H1 (cell line): ENCODE data around the gene PPP2R2D. TPM values are rescaled to one million over a fixed set of nuclear protein-coding genes. Genes with fewer than 3 reads are reported as not detected.

Source experiments
- CTCF ChIA-PET: fragments of 300-600 bp; sonication (Branson Sonifier 250); formaldehyde crosslinking; loops from one replicate; lab custom pipeline; 2021; ENCODE audit not compliant: partially characterized antibody; lab: Charles Lee
- POLR2A ChIA-PET: fragments of 300-600 bp; sonication (Branson Sonifier 250); formaldehyde crosslinking; loops from one replicate; lab custom pipeline; 2021; ENCODE audit warnings: inconsistent platforms; ENCODE audit not compliant: partially characterized antibody; lab: Charles Lee
- DNase-seq, 2 experiments: peaks; one replicate each; pipeline versions ENCODE4 v3.0.0 to v3.0.0-alpha.2; 2010 to 2022; ENCODE audit warnings: low spot score in 2 of 2, low read depth in 1 of 2, mixed read lengths in 1 of 2
- FAIRE-seq: peaks from 2 replicates; lab custom pipeline; 2011; peaks lifted over from hg19 to GRCh38; lab: Jason Lieb, UNC
- H2AFZ ChIP-seq: 2 replicates; pipeline ENCODE4 v1.8.1; 2012; ENCODE audit warnings: low read length, inconsistent platforms
- H2AK5ac ChIP-seq: 2 replicates; pipeline ENCODE4 v1.6.1; 2013; ENCODE audit warnings: low read depth, low read length
- H2BK120ac ChIP-seq: replicated peaks from 2 replicates; pipeline ENCODE3; 2013; ENCODE audit warnings: low read depth, low read length, inconsistent platforms
- H2BK12ac ChIP-seq: 2 replicates; pipeline ENCODE4 v1.6.1; 2013; ENCODE audit warnings: low read depth, low read length
- H2BK15ac ChIP-seq: 2 replicates; pipeline ENCODE4 v1.6.1; 2013; ENCODE audit warnings: low read length
- H2BK20ac ChIP-seq: 2 replicates; pipeline ENCODE4 v1.6.1; 2013; ENCODE audit warnings: low read length
- H2BK5ac ChIP-seq: 2 replicates; pipeline ENCODE4 v1.6.1; 2013; ENCODE audit warnings: low read depth, low read length
- H3K14ac ChIP-seq: 2 replicates; pipeline ENCODE4 v1.6.1; 2013; ENCODE audit warnings: inconsistent platforms; ENCODE audit not compliant: insufficient read length
- H3K18ac ChIP-seq: 2 replicates; pipeline ENCODE4 v1.6.1; 2013; ENCODE audit warnings: low read length; ENCODE audit errors: extremely low read depth
- H3K23ac ChIP-seq: 2 replicates; pipeline ENCODE4 v1.6.1; 2013; ENCODE audit warnings: inconsistent platforms; ENCODE audit not compliant: insufficient read length
- H3K23me2 ChIP-seq: 2 replicates; pipeline ENCODE4 v1.6.1; 2013; ENCODE audit warnings: low read depth, low read length
- H3K27ac ChIP-seq: 2 replicates; pipeline ENCODE4 v1.6.1; 2011; ENCODE audit warnings: low read depth, low read length, inconsistent platforms
- H3K27me3 ChIP-seq, 4 experiments: replicated peaks in 1 of 4; 1 replicate in 1 of 4; 2 replicates in 3 of 4; pipeline versions ENCODE4 v1.6.1 to v1.8.1; 2011 to 2013; ENCODE audit warnings: low read length in 3 of 4, mild to moderate bottlenecking in 3 of 4, inconsistent platforms in 2 of 4, mixed read lengths in 2 of 4, moderate library complexity in 1 of 4; ENCODE audit not compliant: control insufficient read depth in 3 of 4, insufficient read depth in 3 of 4; ENCODE audit errors: extremely low read depth in 1 of 4
- H3K36me3 ChIP-seq, 4 experiments: 2 replicates each; pipeline versions ENCODE4 v1.6.1 to v1.8.1; 2011 to 2013; ENCODE audit warnings: mild to moderate bottlenecking in 4 of 4, low read length in 3 of 4, moderate library complexity in 2 of 4, control low read depth in 1 of 4, inconsistent platforms in 1 of 4; ENCODE audit not compliant: insufficient read depth in 4 of 4, control insufficient read depth in 2 of 4
- H3K4ac ChIP-seq: replicated peaks from 2 replicates; pipeline ENCODE3; 2013; ENCODE audit warnings: low read length, low read depth, mixed read lengths, inconsistent platforms; ENCODE audit not compliant: insufficient read length
- H3K4me1 ChIP-seq, 4 experiments: replicated peaks in 1 of 4; 1 replicate in 1 of 4; 2 replicates in 3 of 4; pipeline versions ENCODE4 v1.6.1 to v1.8.1; 2011 to 2013; ENCODE audit warnings: low read length in 3 of 4, inconsistent platforms in 2 of 4, mixed read lengths in 1 of 4; ENCODE audit not compliant: insufficient read depth in 4 of 4, control insufficient read depth in 3 of 4
- H3K4me2 ChIP-seq, 2 experiments: 2 replicates each; pipeline versions ENCODE4 v1.6.1 to v1.8.1; 2011 to 2013; ENCODE audit warnings: low read depth in 2 of 2, low read length in 2 of 2, control low read depth in 1 of 2, inconsistent platforms in 1 of 2, mild to moderate bottlenecking in 1 of 2; ENCODE audit not compliant: insufficient read depth in 1 of 2
- H3K4me3 ChIP-seq, 4 experiments: fragments of 200-600, 300-600 bp in 1 of 4; sonication (generic), shearing (Covaris generic), sonication (Bioruptor Twin) in 1 of 4; 2 replicates each; pipeline versions ENCODE4 v1.5.1 to v1.8.1; 2011 to 2016; ENCODE audit warnings: low read length in 4 of 4, low read depth in 3 of 4, control low read depth in 2 of 4, inconsistent platforms in 2 of 4, mild to moderate bottlenecking in 2 of 4, mixed read lengths in 1 of 4, moderate library complexity in 1 of 4; ENCODE audit not compliant: insufficient read depth in 2 of 4; ENCODE audit errors: extremely low read depth in 1 of 4
- H3K56ac ChIP-seq: replicated peaks from 2 replicates; pipeline ENCODE3; 2013; ENCODE audit warnings: low read depth, mild to moderate bottlenecking, mixed read lengths, low read length, inconsistent platforms; ENCODE audit not compliant: insufficient read length
- H3K79me1 ChIP-seq: 2 replicates; pipeline ENCODE4 v1.6.1; 2013; ENCODE audit warnings: low read depth, low read length, control low read depth
- H3K79me2 ChIP-seq, 2 experiments: 2 replicates each; pipeline versions ENCODE4 v1.6.1 to v1.8.1; 2012 to 2013; ENCODE audit warnings: low read length in 2 of 2, mild to moderate bottlenecking in 2 of 2, inconsistent platforms in 1 of 2; ENCODE audit not compliant: insufficient read depth in 2 of 2, control insufficient read depth in 1 of 2
- H3K9ac ChIP-seq, 4 experiments: replicated peaks in 1 of 4; 1 replicate in 1 of 4; 2 replicates in 3 of 4; pipeline versions ENCODE4 v1.6.1 to v1.8.1; 2011 to 2013; ENCODE audit warnings: low read depth in 3 of 4, low read length in 3 of 4, control low read depth in 2 of 4, mild to moderate bottlenecking in 2 of 4, moderate library complexity in 2 of 4, inconsistent platforms in 1 of 4; ENCODE audit errors: extremely low read depth in 1 of 4
- H3K9me3 ChIP-seq, 2 experiments: 2 replicates each; pipeline versions ENCODE4 v1.6.1 to v1.8.1; 2012 to 2013; ENCODE audit warnings: mild to moderate bottlenecking in 2 of 2, moderate library complexity in 2 of 2, control low read depth in 1 of 2, inconsistent platforms in 1 of 2, low read depth in 1 of 2, low read length in 1 of 2, mixed read lengths in 1 of 2; ENCODE audit not compliant: insufficient read depth in 2 of 2
- H4K20me1 ChIP-seq, 2 experiments: replicated peaks in 1 of 2; 2 replicates each; pipeline versions ENCODE3 to v1.8.1; 2011 to 2013; ENCODE audit warnings: inconsistent platforms in 2 of 2, low read length in 2 of 2, mild to moderate bottlenecking in 1 of 2; ENCODE audit not compliant: insufficient read depth in 2 of 2, control insufficient read depth in 1 of 2
- H4K5ac ChIP-seq: 2 replicates; pipeline ENCODE4 v1.6.1; 2013; ENCODE audit warnings: low read length, low read depth, mixed read lengths, inconsistent platforms; ENCODE audit not compliant: insufficient read length
- H4K8ac ChIP-seq: 2 replicates; pipeline ENCODE4 v1.8.0; 2013; ENCODE audit warnings: mild to moderate bottlenecking, moderate library complexity, low read length, inconsistent platforms; ENCODE audit not compliant: insufficient read depth; ENCODE audit errors: extremely low read depth
- H4K91ac ChIP-seq: replicated peaks from 2 replicates; pipeline ENCODE3; 2013; ENCODE audit warnings: low read length, mixed read lengths, inconsistent platforms; ENCODE audit not compliant: insufficient read length
- BCL11A ChIP-seq, 2 experiments: IDR thresholded peaks; one replicate each; pipeline ENCODE4 v1.6.1; 2011; ENCODE audit warnings: low read depth in 2 of 2, low read length in 2 of 2, mild to moderate bottlenecking in 2 of 2
- CREB1 ChIP-seq: IDR thresholded peaks from 2 replicates; pipeline ENCODE4 v1.6.1; 2012; ENCODE audit warnings: inconsistent platforms
- EGR1 ChIP-seq: IDR thresholded peaks from 2 replicates; pipeline ENCODE4 v1.6.1; 2011; ENCODE audit warnings: low read depth, low read length, borderline replicate concordance
- FOSL1 ChIP-seq: IDR thresholded peaks from 2 replicates; pipeline ENCODE4 v1.6.1; 2011; ENCODE audit warnings: mild to moderate bottlenecking, low read depth, low read length, moderate library complexity; ENCODE audit not compliant: insufficient read depth
- HDAC2 ChIP-seq, 2 experiments: fragments of 300-600 bp in 1 of 2; sonication (generic) in 1 of 2; IDR thresholded peaks; 2 replicates each; pipeline ENCODE4 v1.6.1; 2011 to 2012; ENCODE audit warnings: low read depth in 2 of 2, low read length in 2 of 2, mild to moderate bottlenecking in 2 of 2, moderate library complexity in 2 of 2, borderline replicate concordance in 1 of 2, inconsistent platforms in 1 of 2
- RNF2 ChIP-seq: fragments of 200-900, 300-1000 bp; sonication (generic); IDR thresholded peaks from 2 replicates; pipeline ENCODE4 v1.7.1; 2016; ENCODE audit warnings: borderline replicate concordance, low read depth, mild to moderate bottlenecking, antibody characterized with exemption, low read length; ENCODE audit not compliant: poor library complexity, severe bottlenecking; ENCODE audit errors: missing control alignments
- SIN3A ChIP-seq, 2 experiments: IDR thresholded peaks in 1 of 2; conservative IDR thresholded peaks in 1 of 2; 2 replicates each; pipeline ENCODE4 v1.6.1; 2011 to 2012; ENCODE audit warnings: low read length in 2 of 2, improper control_type of control experiment in 1 of 2, low read depth in 1 of 2, mild to moderate bottlenecking in 1 of 2
- TAF1 ChIP-seq: IDR thresholded peaks from 2 replicates; pipeline ENCODE4 v1.6.1; 2011; ENCODE audit warnings: mild to moderate bottlenecking, low read depth, low read length
- WGBS, 2 experiments: shearing (Covaris generic) in 1 of 2; methylation state at CpG; one replicate each; pipeline versions ENCODE4 v1.1.6 to v1.1.7; 2013 to 2015; ENCODE audit warnings: low lambda C conversion rate in 2 of 2, mixed read lengths in 2 of 2, inconsistent platforms in 1 of 2, low coverage in 1 of 2, missing lambda C conversion rate in 1 of 2; ENCODE audit not compliant: insufficient replicate concordance in 2 of 2, insufficient coverage in 1 of 2, insufficient read length in 1 of 2; ENCODE audit errors: extremely low coverage in 1 of 2, missing lambda C conversion rate in 1 of 2; 5-methylcytosine and 5-hydroxymethylcytosine counted together
- polyA plus RNA-seq, 7 experiments: library from polyadenylated mRNA; depleted of rRNA in 3 of 7; stranded (reverse) in 5 of 7; unstranded in 2 of 7; fragments of >200 nt in 5 of 7; fragments of 200-250 nt in 2 of 7; gene quantifications; 1 replicate in 5 of 7; 2 replicates in 1 of 7; 4 replicates in 1 of 7; pipeline versions ENCODE4 v1.2.1 to v1.2.3, GENCODE V29; 2011 to 2013; ENCODE audit warnings: missing spikeins in 2 of 7, mixed read lengths in 2 of 7
- total RNA-seq: library from RNA; stranded (reverse); fragmentation: NEBNext Ultra II Directional; extraction: Animal tissue kit (Norgen Biotek cat#: 25700); gene quantifications from 2 replicates; pipeline ENCODE4 v1.2.1, GENCODE V29; 2021
- TF ChIP-seq, protein P1 (sequence below): IDR thresholded peaks from 2 replicates; pipeline ENCODE4 v1.6.1; 2012; ENCODE audit warnings: low read length, inconsistent platforms

PPP2R2D gene
- total and polyA plus RNA-seq, 2 of the 8 experiments (the other 6 are each of a cell fraction or from before 2014, with no cell fraction given) = 25.4 to 32.8 TPM

DNA sequence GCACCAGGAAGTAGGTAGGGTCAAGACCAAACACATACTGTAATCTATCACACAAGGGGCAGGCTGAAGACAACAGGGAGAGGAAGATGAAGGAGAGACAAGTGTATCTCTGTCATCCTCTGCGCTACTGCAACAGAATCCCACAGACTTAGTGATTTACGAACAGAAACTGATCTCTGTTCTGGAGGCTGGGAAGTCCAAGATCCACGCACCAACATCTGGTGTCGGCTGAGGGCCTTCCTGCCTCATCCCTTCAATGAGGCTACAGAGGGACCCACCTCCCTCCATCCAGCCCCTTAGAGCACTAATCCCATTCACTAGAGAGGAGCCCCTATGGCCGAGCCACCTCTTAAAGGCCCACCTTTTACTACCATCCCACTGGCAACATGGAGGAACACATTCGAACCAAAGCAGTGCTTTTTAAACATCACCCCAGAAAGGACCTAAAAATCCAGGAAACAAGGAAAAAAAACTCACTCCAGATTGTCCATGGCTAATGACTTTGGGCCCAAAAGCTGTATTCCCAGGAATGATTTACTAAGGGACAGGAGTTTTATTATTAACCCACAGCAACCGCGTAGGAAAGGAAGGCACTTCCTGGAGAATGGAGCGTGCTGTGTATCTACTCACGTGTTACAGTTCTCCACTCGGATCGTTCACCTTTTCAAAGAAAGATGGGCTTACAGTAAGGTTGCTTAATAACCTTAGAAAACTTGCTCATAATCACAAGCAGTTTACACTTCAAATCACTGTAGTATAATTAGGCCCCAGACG lies 76.7 kb downstream of the PPP2R2D start:
- WGBS, 2 experiments = 80% methylated on average over 13 of the region's 13 CpGs; no CpG with 5 or more reads in 1 of the 2 experiments
- H3K4me2 ChIP-seq = peak overlapping the region in 1 of 2 experiments; percentile 82; a peak in 1 of 4 replicates
- CTCF ChIA-PET = interaction anchor here (2.0 kb wide), 1 partner anchor 46 kb away, joined by 8 read pairs; no protein-coding TSS in a partner anchor
- no peak for TF ChIP-seq RNF2
- no peak for TF ChIP-seq BCL11A (IDR thresholded peaks at IDR 0.05; ENCODE audit: low read depth in 2 of 2, low read length in 2 of 2)
- no peak for TF ChIP-seq TAF1
- TF ChIP-seq SIN3A (conservative IDR thresholded peaks at IDR 0.05 in 1 of 2, IDR thresholded peaks at IDR 0.05 in 1 of 2; ENCODE audit: low read depth in 1 of 2, low read length in 2 of 2) = no peak
- TF ChIP-seq CREB1 = no peak
- TF ChIP-seq HDAC2 (IDR thresholded peaks at IDR 0.05; ENCODE audit: borderline replicate concordance in 1 of 2, low read depth in 2 of 2, low read length in 2 of 2) = no peak
- TF ChIP-seq EGR1 = no peak
- TF ChIP-seq, protein P1, sequence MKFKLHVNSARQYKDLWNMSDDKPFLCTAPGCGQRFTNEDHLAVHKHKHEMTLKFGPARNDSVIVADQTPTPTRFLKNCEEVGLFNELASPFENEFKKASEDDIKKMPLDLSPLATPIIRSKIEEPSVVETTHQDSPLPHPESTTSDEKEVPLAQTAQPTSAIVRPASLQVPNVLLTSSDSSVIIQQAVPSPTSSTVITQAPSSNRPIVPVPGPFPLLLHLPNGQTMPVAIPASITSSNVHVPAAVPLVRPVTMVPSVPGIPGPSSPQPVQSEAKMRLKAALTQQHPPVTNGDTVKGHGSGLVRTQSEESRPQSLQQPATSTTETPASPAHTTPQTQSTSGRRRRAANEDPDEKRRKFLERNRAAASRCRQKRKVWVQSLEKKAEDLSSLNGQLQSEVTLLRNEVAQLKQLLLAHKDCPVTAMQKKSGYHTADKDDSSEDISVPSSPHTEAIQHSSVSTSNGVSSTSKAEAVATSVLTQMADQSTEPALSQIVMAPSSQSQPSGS = no peak
- TF ChIP-seq FOSL1 = no peak

More for the DNA sequence above, 76.7 kb downstream of the PPP2R2D start:
- Histone ChIP-seq H3K23me2 (peaks cover 12% of the 10 kb centered on the region), H3K4ac (no peak overlapping the region), H2BK5ac (no peak overlapping the region), H3K4me3 (no peak overlapping the region), H2BK12ac (no peak overlapping the region), H3K27me3 (peaks cover 5 to 17% (median 10%) of the 10 kb centered on the region in 4 experiments), H2BK15ac (no peak overlapping the region), H3K27ac (no peak overlapping the region), H3K79me2 (peaks cover 16 to 63% of the 10 kb centered on the region in 2 experiments; a peak in 3 of 4 replicates), H2BK120ac (no peak overlapping the region), H4K8ac (no peak overlapping the region), H3K14ac (no peak overlapping the region), H3K9me3 (no peaks in the 10 kb centered on the region), H3K79me1 (peaks cover 21% of the 10 kb centered on the region), H3K36me3 (peaks cover 0 to 3% (median 0%) of the 10 kb centered on the region in 4 experiments; a peak in 2 of 8 replicates), H2AFZ (no peak overlapping the region), H4K20me1 (peaks cover 23 to 30% of the 10 kb centered on the region in 2 experiments), H3K18ac (no peak overlapping the region), H2BK20ac (no peak overlapping the region), H3K23ac (no peak overlapping the region), H3K56ac (no peak overlapping the region), H3K9ac (no peak overlapping the region), H2AK5ac (no peak overlapping the region), H3K4me1 (peaks cover 12 to 16% (median 13%) of the 10 kb centered on the region in 4 experiments), H4K5ac (no peak overlapping the region), H4K91ac (no peak overlapping the region)
- FAIRE-seq = no peak
- POLR2A ChIA-PET = no interaction called here
- DNase-seq = no peak
